GM10266 (cell line): ENCODE data around the gene MTMR10.

Experiments used
- DNase-seq: peaks from one replicate; pipeline ENCODE4 v3.0.0; 2012; ENCODE audit errors: extremely low spot score
- TF ChIP-seq, protein P1 (sequence below): IDR thresholded peaks from 2 replicates; pipeline ENCODE4 v1.5.1; 2012; ENCODE audit warnings: mild to moderate bottlenecking, low read depth; ENCODE audit not compliant: control insufficient read depth, insufficient read depth; ENCODE audit errors: missing control alignments

MTMR10 gene

DNA sequence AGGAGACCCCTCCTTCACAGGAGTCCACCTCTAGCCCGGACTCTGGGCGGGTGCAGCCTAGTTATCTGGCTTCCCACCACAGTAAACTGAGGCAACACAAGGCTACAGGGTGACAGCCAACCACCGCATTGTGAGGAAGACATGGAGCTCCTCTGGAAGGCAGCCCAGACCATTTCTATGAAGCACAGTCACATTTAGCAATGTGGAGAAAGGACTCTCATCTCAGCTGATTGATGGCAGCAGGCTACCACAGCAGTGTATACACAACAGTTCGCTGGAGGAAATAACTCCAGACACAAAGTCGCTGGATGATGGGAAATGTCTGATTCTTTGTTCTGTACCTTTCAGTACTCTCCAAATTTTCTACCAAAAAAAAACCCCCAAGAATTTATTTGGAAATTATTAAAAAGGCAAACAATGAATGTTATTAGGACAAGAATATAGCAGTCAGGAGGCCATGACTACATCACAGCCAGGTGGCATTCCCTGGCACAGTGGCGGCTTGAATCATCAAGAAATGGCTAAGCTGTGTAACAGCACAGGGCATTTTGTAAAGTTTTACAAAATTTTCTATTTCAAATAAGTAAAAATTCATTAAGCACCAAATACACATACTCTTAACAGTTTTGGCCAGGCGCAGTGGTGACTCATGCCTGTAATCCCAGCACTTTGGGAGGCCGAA is 47.6 kb downstream of the MTMR10 start:
- DNase-seq, result no peak
- TF ChIP-seq, protein P1, sequence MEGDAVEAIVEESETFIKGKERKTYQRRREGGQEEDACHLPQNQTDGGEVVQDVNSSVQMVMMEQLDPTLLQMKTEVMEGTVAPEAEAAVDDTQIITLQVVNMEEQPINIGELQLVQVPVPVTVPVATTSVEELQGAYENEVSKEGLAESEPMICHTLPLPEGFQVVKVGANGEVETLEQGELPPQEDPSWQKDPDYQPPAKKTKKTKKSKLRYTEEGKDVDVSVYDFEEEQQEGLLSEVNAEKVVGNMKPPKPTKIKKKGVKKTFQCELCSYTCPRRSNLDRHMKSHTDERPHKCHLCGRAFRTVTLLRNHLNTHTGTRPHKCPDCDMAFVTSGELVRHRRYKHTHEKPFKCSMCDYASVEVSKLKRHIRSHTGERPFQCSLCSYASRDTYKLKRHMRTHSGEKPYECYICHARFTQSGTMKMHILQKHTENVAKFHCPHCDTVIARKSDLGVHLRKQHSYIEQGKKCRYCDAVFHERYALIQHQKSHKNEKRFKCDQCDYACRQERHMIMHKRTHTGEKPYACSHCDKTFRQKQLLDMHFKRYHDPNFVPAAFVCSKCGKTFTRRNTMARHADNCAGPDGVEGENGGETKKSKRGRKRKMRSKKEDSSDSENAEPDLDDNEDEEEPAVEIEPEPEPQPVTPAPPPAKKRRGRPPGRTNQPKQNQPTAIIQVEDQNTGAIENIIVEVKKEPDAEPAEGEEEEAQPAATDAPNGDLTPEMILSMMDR, result no peak

DNA sequence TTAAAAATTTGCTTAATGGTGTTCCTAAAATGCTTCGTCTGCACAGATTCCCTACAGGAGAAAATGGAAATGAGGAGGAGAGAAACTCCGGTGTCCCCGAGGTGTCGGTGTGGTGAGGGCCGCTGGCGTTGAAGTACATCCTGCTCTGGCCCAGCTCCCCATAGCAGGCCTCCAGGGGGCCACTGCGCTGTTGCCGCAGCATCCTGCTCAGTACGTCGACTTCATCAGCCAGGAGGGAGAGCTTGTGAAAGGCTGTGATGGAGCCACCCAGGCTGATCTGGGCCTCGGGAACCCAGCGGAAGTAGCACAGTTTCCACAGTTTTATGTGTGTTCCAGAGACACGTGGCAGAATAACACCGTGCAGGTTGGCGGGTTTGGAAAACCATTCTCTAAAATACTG is 49.9 kb downstream of the MTMR10 start:
- TF ChIP-seq, protein P1, result no peak
- no peak for DNase-seq

DNA sequence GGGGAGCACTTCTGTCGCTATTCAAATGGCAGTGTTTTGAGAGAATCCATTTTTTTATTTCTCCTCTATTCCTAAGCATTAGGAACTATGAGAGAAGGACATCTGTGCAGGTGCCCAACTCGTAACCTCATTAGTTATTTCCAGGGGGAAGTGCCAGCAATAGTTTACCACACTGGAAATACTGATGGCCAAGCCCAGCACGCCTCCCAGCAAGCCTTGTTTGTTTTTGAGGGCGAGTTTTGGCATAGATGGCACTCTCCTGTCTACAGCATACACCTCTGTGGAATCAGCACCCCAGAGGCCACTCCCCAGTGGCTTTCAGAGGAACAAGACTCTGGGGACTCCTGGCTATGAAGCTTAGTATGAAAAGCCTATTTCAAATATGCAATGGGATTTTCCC is 51.1 kb downstream of the MTMR10 start:
- no peak for DNase-seq
- TF ChIP-seq, protein P1, result no peak

DNA sequence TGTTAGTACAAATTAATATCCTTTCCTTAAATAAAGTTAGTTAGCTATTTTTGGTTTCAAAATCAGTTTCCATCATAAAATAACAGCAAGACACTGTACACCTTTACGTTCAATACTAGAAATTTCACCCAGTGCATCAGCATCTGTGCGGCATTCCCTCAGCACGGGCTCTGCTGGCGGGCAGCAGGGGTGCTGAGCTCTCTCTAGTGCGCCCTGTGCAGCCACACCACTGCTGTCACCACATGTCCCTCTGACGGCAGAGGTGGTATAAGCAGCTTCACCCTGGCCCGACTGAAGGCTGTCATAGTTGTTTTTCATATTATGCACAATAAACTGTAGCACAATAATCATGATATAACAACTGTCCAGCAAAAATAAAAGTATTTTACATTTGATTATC is 52.3 kb downstream of the MTMR10 start:
- TF ChIP-seq, protein P1, result no peak
- no peak for DNase-seq

DNA sequence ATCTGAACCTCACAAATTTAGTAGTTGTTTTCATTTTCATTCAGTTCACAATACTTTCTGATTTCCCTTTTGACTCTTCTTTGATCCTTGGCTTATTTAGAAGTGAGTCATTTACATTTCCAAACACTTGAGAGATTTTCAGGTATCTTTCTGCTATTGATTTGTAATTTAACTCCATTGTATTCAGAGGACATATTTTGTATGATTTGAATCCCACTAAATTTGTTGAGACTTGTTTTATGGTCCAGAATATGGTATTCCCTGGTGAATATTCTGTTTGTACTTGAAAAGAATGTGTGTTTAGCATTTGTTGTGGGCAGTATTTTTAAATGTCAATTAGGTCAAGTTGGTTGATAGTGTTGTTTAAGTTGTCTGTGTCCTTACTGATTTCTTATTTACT is 58.1 kb downstream of the MTMR10 start:
- TF ChIP-seq, protein P1, result no peak

DNA sequence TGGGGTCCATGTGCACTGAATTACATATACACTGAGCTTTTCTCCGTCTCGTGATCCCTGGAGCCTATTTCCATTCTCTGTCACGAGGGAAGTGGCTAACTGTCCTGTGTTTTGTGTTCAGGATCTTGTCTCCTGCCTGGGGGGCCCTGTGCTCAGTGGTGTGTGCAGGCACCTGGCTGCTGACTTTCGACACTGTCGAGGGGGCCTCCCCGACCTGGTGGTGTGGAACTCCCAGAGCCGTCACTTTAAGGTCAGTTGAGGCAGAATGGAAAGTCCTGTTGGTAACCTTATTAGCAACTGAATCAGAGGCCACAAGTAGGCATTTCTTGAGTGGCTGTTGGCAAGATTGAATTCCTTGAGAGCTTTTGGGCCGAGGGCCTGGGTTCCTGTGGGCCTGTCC is 61.0 kb downstream of the MTMR10 start:
- TF ChIP-seq, protein P1, result no peak
- DNase-seq, result no peak

More for the DNA sequence above, 58.1 kb downstream of the MTMR10 start:
- DNase-seq, result no peak

DNA sequence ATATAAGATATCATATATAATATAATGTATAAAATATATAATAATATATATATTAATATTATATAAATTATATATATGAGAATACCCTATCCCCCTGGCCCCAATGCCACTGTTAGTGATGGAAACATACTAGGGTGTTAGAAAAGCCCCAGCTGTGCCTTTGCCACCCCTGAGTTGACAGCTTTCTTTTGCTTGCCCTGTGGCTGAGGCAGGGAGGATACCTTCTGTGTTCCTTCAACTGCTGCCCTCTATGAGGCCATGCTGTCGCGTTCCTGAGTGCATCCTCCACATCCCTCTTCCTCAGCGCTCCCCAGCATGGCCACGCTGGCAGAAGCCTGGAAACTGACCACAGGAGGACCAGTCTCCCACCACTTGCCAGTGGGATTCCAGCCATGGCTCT is 61.4 kb downstream of the MTMR10 start:
- DNase-seq, result no peak
- TF ChIP-seq, protein P1, result no peak
